IPS-18a (cell line): ENCODE results near the gene CCDC197.

Experiments used
- H3K27ac ChIP-seq: one replicate; pipeline ENCODE4 v1.5.1; 2013; ENCODE audit warnings: low read length
- H3K27me3 ChIP-seq: one replicate; pipeline ENCODE4 v1.6.1; 2013; ENCODE audit warnings: mild to moderate bottlenecking, low read length; ENCODE audit not compliant: control insufficient read depth, insufficient read depth
- H3K36me3 ChIP-seq: one replicate; pipeline ENCODE4 v1.6.1; 2013; ENCODE audit warnings: low read depth, low read length; ENCODE audit not compliant: control insufficient read depth
- H3K4me1 ChIP-seq: one replicate; pipeline ENCODE4 v1.6.1; 2013; ENCODE audit warnings: low read depth, low read length; ENCODE audit not compliant: control insufficient read depth
- H3K4me3 ChIP-seq: one replicate; pipeline ENCODE4 v1.5.1; 2013; ENCODE audit warnings: low read length
- H3K9ac ChIP-seq: one replicate; pipeline ENCODE4 v1.6.1; 2013; ENCODE audit warnings: mild to moderate bottlenecking, low read length, moderate library complexity
- H3K9me3 ChIP-seq: one replicate; pipeline ENCODE4 v1.6.1; 2013; ENCODE audit warnings: low read depth, low read length; ENCODE audit not compliant: control insufficient read depth

Gene CCDC197

DNA sequence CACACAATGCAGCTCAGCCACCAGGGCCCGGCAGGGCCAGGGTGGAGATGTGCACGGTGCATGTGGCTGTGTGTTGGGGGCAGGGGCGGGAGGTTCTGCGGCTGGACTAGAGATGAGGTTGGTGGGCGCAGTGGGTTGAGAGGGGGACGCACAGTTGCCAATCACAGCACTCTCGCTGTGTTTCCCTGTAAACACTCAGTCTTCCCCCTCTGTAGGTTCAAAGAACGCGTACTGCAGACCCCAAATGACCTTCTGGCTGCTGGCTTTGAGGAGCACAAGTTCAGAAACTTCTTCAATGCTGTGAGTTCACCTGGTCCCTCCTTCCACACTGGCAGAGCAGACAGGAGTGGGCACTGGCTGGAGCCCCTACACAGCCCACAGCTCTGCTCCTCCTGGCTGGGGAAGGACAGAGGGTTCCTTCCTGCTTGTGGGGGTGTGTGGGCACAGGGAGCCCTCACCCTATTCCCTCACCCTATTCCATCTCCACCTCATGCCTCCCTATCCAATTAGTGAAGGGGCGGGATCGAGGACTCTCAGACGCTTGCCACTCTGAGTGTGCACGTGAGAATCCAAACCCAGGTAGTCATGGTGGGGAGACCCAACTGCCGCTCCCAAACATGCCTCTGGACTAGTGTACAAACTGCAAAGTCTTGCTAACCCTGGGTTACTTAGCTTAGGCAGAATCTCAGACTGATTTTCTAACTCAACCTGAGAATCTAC is 46.8 kb downstream of the CCDC197 start:
- H3K27me3 ChIP-seq = no peaks in the 10 kb centered on the region
- no peak overlapping the region for H3K9ac ChIP-seq
- H3K27ac ChIP-seq = no peak overlapping the region
- no peaks in the 10 kb centered on the region for H3K4me1 ChIP-seq
- H3K9me3 ChIP-seq = no peaks in the 10 kb centered on the region
- H3K36me3 ChIP-seq = peaks cover 38% of the 10 kb centered on the region
- H3K4me3 ChIP-seq = no peak overlapping the region

DNA sequence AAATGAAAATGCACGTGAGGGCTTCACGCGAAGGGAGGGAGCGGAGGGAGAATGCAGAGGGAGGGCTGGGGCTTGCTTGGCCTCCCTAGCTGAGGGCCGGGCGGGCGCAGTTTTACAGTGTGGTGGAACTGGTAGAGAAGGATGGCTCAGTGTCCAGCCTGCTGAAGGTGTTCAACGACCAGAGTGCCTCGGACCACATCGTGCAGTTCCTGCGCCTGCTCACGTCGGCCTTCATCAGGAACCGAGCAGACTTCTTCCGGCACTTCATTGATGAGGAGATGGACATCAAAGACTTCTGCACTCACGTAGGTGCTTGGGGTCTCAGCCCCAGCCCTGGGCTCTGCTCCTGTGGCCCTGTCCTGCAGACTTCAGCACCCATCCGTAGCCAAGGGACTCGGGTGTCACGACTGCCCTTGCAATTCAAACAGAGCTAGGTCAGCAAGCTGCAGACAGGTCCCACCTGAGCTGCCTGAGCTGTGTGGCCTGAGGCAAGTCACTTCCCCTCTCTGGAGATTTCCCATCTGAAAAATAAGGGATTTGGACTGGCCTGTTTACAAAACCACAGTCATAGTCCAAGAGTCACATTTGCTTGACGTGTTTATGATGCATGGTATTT is 47.5 kb downstream of the CCDC197 start:
- Histone ChIP-seq H3K36me3 (peaks cover 45% of the 10 kb centered on the region), H3K4me1 (no peaks in the 10 kb centered on the region), H3K27me3 (no peaks in the 10 kb centered on the region), H3K4me3 (no peak overlapping the region), H3K9ac (no peak overlapping the region), H3K9me3 (no peaks in the 10 kb centered on the region), H3K27ac (no peak overlapping the region)

DNA sequence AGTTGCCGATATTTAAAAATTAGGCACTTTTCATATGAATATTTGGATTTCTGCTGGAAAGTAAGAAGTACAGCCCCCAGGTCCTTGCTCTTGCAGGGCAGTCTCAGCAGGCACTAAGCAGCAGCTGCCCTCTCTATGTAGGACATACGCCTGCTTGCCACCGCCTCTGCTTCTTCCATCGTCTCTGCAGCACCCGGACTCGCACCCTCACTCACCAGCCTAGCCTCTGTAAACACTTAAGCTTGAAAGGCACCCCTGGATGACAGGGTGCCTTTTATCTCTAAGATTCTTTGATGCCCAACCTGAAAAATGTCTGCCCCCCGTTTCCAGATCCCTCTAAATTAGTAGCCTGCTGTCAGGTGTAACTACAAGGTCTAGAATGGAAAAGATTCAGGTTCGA is 48.0 kb downstream of the CCDC197 start:
- H3K36me3 ChIP-seq = peaks cover 50% of the 10 kb centered on the region
- no peak overlapping the region for H3K27ac ChIP-seq
- H3K4me1 ChIP-seq = no peaks in the 10 kb centered on the region
- no peak overlapping the region for H3K9ac ChIP-seq
- no peaks in the 10 kb centered on the region for H3K9me3 ChIP-seq
- H3K4me3 ChIP-seq = no peak overlapping the region
- no peaks in the 10 kb centered on the region for H3K27me3 ChIP-seq

DNA sequence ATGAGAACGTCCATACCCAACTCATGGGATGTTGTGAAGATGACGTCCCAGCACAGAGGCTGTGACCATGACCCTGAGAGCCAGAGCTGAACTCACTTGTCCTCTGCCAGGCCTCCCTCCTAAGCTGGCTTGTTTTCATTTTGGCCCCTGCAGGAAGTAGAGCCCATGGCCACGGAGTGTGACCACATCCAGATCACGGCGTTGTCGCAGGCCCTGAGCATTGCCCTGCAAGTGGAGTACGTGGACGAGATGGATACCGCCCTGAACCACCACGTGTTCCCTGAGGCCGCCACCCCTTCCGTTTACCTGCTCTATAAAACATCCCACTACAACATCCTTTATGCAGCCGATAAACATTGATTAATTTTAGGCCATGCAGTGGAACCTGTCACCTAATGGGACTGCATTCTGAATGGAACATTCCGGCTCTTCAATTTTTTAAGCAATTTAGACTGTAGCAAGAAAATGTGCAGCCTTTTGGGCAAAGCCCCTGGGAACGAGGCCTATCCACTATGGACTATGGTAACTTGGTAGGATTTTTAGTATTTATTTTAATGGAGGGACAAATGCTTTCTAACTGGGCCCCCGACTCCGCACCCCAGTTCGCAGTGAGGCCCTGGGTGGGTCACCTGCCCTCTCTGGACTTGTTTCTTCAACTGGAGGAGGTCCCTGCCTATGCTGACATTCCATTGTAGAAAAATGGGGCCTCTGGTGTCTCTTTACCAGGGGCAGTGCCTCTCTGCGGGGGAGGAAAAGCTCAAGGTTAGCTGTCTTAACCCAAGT is 48.7 kb downstream of the CCDC197 start:
- Histone ChIP-seq H3K27me3 (no peaks in the 10 kb centered on the region), H3K4me1 (no peaks in the 10 kb centered on the region), H3K9ac (no peak overlapping the region), H3K27ac (no peak overlapping the region), H3K36me3 (peaks cover 56% of the 10 kb centered on the region), H3K4me3 (no peak overlapping the region), H3K9me3 (no peaks in the 10 kb centered on the region)

DNA sequence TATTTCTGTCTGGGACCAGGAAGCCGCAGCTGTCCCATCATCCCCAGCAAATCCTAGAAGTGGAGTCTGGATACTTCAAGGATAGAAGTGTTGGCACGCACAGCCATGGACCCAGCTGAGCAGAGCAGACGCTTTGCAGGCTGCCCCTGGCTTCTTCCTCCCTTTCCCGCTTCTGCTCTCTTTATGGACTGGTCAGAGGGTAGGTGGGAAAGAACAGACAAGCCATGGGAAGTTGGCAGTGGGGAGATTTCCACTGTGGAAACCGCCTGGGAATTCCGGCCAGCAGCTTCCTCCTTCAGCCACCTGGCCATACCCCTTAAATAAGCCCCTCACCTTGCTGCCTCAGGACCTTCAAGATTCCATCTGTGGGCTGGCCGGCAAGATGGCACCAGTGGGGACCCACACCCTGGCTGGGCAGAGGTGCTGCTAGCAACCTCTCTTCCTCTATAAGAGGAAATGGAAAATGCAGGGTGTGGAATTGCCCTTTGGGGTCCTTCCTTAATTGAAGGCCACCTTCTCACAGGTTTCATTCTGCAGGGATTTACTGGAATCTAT is 49.7 kb downstream of the CCDC197 start:
- Histone ChIP-seq H3K9me3 (no peaks in the 10 kb centered on the region), H3K27ac (no peak overlapping the region), H3K36me3 (peaks cover 63% of the 10 kb centered on the region), H3K27me3 (no peaks in the 10 kb centered on the region), H3K4me3 (no peak overlapping the region), H3K9ac (no peak overlapping the region), H3K4me1 (no peaks in the 10 kb centered on the region)

DNA sequence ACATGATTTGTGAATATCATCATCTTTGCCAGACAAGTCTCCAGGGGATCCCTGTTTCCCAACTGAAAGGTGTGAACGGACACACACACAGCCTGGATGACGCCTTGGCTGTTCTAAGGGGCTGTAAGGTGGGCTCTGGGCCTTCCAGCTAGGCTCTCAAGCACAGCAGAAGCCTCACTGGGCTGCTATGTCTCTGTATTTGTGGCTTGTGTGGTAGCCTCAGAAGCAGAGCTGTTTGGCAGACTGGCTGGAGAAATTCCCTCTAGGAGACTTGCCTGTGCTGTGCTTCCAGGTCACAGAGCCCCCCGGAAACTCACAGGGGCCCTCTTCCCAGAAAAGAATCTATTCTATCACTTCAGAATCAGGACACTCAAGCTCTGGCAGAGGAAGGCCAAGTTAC is 50.5 kb downstream of the CCDC197 start:
- Histone ChIP-seq H3K27me3 (no peaks in the 10 kb centered on the region), H3K36me3 (peaks cover 66% of the 10 kb centered on the region), H3K4me3 (no peak overlapping the region), H3K4me1 (peaks cover 3% of the 10 kb centered on the region), H3K9ac (no peak overlapping the region), H3K27ac (no peak overlapping the region), H3K9me3 (no peaks in the 10 kb centered on the region)

DNA sequence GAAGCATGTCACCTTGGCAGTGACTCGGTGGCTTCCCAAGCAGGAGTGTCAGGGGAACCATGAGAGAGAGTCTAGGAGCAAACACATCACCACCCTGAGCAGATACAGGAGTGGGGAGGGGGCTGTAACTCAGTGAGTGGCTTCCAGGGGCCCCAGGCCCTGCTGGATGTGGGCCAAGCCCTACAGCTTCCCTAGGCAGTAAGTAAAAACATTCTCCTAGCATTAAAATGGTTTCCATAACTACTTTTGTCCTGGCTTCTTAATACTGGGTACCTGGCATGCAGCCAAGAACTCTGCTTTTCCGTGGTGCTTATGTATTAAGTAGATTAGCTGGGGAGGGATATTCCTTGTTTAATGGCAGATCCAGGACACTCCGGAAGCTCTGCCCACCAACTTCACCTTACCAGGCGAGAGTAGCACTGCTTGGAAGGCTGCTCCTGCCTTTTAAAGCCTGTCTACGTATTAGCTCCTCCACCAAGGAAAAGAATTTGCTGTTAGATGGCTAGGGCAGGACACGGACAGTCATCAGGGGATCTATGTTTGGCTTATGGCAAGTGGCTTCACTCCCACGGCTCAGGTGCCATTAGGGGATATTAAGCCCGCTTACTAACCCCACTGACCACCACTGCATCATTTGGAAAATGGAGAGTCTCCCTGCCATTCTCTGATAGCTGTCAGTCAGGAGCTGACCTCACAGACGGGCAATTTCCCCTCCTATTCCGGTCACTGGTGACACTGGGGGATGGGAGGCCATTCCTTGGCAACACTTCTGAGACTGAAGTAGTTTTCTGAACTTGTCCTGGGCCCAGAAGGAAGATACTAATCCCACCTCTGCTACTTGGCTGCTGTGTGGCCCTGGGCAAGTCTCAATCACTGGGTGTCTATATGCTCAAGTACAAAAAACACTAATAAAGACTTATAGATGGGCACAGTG is 51.9 kb downstream of the CCDC197 start:
- H3K4me1 ChIP-seq = peaks cover 4% of the 10 kb centered on the region
- no peaks in the 10 kb centered on the region for H3K9me3 ChIP-seq
- H3K36me3 ChIP-seq = peaks cover 69% of the 10 kb centered on the region
- H3K9ac ChIP-seq = no peak overlapping the region
- H3K4me3 ChIP-seq = no peak overlapping the region
- no peak overlapping the region for H3K27ac ChIP-seq
- H3K27me3 ChIP-seq = no peaks in the 10 kb centered on the region

DNA sequence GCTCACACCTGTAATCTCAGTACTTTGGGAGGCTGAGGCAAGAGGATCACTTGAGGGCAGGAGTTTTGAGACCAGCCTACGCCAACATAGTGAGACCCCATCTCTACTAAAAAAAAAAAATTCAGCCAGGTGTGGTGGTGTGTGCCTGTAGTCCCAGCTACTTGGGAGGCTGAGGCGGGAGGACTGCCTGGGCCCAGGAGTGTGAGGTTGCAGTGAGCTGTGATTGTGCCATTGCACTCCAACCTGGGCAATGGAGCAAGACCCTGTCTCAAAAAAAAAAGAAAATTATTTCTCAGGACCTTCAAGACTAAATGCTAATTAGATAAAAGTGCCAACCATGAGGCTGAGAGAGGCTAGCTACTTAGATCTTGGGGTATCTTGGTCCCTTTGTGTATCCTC is 52.5 kb downstream of the CCDC197 start:
- Histone ChIP-seq H3K36me3 (peaks cover 71% of the 10 kb centered on the region), H3K27me3 (no peaks in the 10 kb centered on the region), H3K27ac (no peak overlapping the region)

DNA sequence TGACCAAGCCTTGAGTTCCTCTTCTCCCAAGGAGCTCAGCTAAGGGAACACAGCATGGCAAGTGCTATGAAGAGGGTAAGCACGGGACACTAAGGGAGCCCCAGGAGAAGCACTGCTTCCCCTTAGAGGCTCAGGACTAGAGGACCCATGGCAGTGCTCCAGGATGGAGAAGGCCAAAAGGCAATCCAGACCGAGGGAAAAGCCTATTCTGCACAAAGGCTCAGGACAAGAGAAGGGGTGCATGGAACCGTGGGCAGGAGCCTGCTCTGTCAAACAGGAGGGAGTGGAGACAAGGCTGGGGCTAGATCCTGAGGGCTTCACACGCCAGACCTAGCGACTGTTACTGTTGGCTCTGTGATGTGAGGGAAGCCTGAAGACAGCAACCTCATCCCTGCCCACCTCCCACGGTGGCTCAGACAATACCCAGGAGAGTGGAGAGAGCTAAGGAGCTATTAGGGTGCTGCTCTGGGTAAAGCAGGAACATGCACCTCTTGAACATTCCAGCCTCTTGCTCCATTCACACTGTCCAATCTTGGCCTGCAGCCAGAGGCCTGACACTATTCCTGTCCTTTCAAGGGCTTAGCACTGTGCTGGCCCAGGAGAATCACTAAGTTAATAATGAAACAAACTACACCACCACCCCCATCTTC is 53.3 kb downstream of the CCDC197 start:
- H3K9ac ChIP-seq = no peak overlapping the region
- no peak overlapping the region for H3K4me3 ChIP-seq
- H3K27me3 ChIP-seq = no peaks in the 10 kb centered on the region
- no peaks in the 10 kb centered on the region for H3K9me3 ChIP-seq
- H3K36me3 ChIP-seq = peaks cover 77% of the 10 kb centered on the region
- H3K4me1 ChIP-seq = peaks cover 4% of the 10 kb centered on the region
- H3K27ac ChIP-seq = no peak overlapping the region

More for the DNA sequence above, 52.5 kb downstream of the CCDC197 start:
- Histone ChIP-seq H3K4me1 (peaks cover 4% of the 10 kb centered on the region), H3K9me3 (no peaks in the 10 kb centered on the region), H3K4me3 (no peak overlapping the region), H3K9ac (no peak overlapping the region)

DNA sequence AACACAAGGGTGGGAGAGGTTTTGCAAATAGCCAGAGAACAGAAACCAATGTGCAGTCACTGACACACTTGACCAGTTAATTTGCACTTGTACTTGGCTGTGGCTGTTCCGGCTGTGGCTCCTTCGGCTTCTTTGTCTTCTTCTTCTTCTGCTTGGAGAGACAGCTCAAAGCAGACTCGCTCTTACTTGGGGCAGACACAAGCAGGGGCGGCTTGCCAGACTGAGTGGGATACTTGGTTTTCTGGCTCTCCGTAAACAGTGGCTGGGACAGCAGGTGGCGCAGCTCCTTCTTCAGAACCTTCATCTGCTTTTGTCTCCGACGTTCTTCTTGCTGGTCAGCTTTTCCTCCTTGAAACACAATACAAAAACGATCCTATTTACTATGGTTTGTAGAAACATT is 54.0 kb downstream of the CCDC197 start:
- Histone ChIP-seq H3K9me3 (no peaks in the 10 kb centered on the region), H3K4me1 (peaks cover 4% of the 10 kb centered on the region), H3K9ac (no peak overlapping the region), H3K27ac (no peak overlapping the region), H3K27me3 (no peaks in the 10 kb centered on the region), H3K36me3 (peaks cover 77% of the 10 kb centered on the region), H3K4me3 (no peak overlapping the region)
